Brain pericyte (primary cell): ENCODE data around the gene ZNF326.
A peak's percentile ranks its signal among the peaks of the same experiment; 100 is the strongest.
"Not testable (repeated sequence)": the region's sequence is repeated elsewhere in the genome, so short reads cannot be mapped to it uniquely, and the experiment has no call there.

Source experiments
- DNase-seq: peaks from one replicate; pipeline ENCODE4 v3.0.0-alpha.2; 2012; ENCODE audit warnings: low read depth, low spot score

The ZNF326 gene

GRCh38 chr1:89966656-89967055 lies 28.3 kb upstream of the ZNF326 start:
- no peak for DNase-seq

- DNase-seq, result no peak
These were observed 23.3 kb upstream of the ZNF326 start for GRCh38 chr1:89971600-89971999.

- no peak for DNase-seq
These were observed 22.9 kb upstream of the ZNF326 start for GRCh38 chr1:89972024-89972423.

- no peak for DNase-seq
These were observed 21.3 kb upstream of the ZNF326 start for GRCh38 chr1:89973471-89974127.

GRCh38 chr1:89974256-89974655 lies 20.7 kb upstream of the ZNF326 start:
- DNase-seq, result no peak

GRCh38 chr1:89974696-89975470 lies 20.0 kb upstream of the ZNF326 start:
- DNase-seq, result no peak

GRCh38 chr1:89975540-89976125 lies 19.3 kb upstream of the ZNF326 start:
- DNase-seq, result no peak

- DNase-seq, result no peak
These were observed 16.2 kb upstream of the ZNF326 start for GRCh38 chr1:89978755-89979154.

GRCh38 chr1:89980605-89981004 lies 14.3 kb upstream of the ZNF326 start:
- peak; percentile 53 for DNase-seq

GRCh38 chr1:89982846-89983245 lies 12.1 kb upstream of the ZNF326 start:
- not testable (repeated sequence) for DNase-seq

GRCh38 chr1:89984564-89985116 lies 10.3 kb upstream of the ZNF326 start:
- DNase-seq, result not testable (repeated sequence)

GRCh38 chr1:89986020-89986419 lies 8.9 kb upstream of the ZNF326 start:
- DNase-seq, result no peak

GRCh38 chr1:89987159-89987819 lies 7.6 kb upstream of the ZNF326 start:
- peak; percentile 49 for DNase-seq

- DNase-seq, result no peak
These were observed 5.8 kb upstream of the ZNF326 start for GRCh38 chr1:89989099-89989498.

- DNase-seq, result no peak
These were observed 5.1 kb upstream of the ZNF326 start for GRCh38 chr1:89989799-89990198.

GRCh38 chr1:89990976-89991831 lies 3.7 kb upstream of the ZNF326 start:
- no peak for DNase-seq

- DNase-seq, result no peak
These were observed 1.4 kb upstream of the ZNF326 start for GRCh38 chr1:89993541-89993940.

- no peak for DNase-seq
These were observed 592 bp upstream of the ZNF326 start for GRCh38 chr1:89994231-89994804.

- DNase-seq, result peak; percentile 5
These were observed 914 bp downstream of the ZNF326 start for GRCh38 chr1:89995598-89996449.
